Parathyroid adenoma (tissue), 2 donors: Measurements from ENCODE around the gene FUS.

Experiments
- H2AFZ ChIP-seq: fragments of 300-600 bp; sonication (generic); one replicate; pipeline ENCODE4 v1.7.0; 2017; ENCODE audit warnings: antibody characterized with exemption, mild to moderate bottlenecking
- H3K27ac ChIP-seq: fragments of 300-600 bp; sonication (generic); one replicate; pipeline ENCODE4 v1.7.0; 2017
- H3K27me3 ChIP-seq: fragments of 300-600 bp; sonication (generic); one replicate; pipeline ENCODE4 v1.7.0; 2017; ENCODE audit warnings: low read length; ENCODE audit not compliant: control insufficient read depth, insufficient read depth
- H3K36me3 ChIP-seq: fragments of 300-600 bp; sonication (generic); one replicate; pipeline ENCODE4 v1.7.0; 2017; ENCODE audit warnings: low read length; ENCODE audit not compliant: control insufficient read depth, insufficient read depth
- H3K4me1 ChIP-seq: fragments of 300-600 bp; sonication (generic); one replicate; pipeline ENCODE4 v1.7.0; 2017; ENCODE audit warnings: control low read depth
- H3K4me2 ChIP-seq: fragments of 300-600 bp; sonication (generic); one replicate; pipeline ENCODE4 v1.7.0; 2017; ENCODE audit warnings: low read length
- H3K4me3 ChIP-seq: fragments of 300-600 bp; sonication (generic); one replicate; pipeline ENCODE4 v1.7.0; 2017; ENCODE audit warnings: low read depth, low read length
- H3K79me2 ChIP-seq: fragments of 300-600 bp; sonication (generic); one replicate; pipeline ENCODE4 v1.7.0; 2017; ENCODE audit warnings: control low read depth
- H3K9ac ChIP-seq: fragments of 300-600 bp; sonication (generic); one replicate; pipeline ENCODE4 v1.7.0; 2017; ENCODE audit warnings: mild to moderate bottlenecking
- H3K9me3 ChIP-seq: fragments of 300-600 bp; sonication (generic); one replicate; pipeline ENCODE4 v1.7.0; 2017; ENCODE audit warnings: low read length; ENCODE audit not compliant: control insufficient read depth
- TF ChIP-seq, protein P1 (sequence below): fragments of 300-600 bp; sonication (generic); IDR thresholded peaks from one replicate; pipeline ENCODE4 v1.7.0; 2017; ENCODE audit warnings: antibody characterized with exemption, mild to moderate bottlenecking
- donor health status: primary hyperparathyroidism.

The FUS gene

DNA sequence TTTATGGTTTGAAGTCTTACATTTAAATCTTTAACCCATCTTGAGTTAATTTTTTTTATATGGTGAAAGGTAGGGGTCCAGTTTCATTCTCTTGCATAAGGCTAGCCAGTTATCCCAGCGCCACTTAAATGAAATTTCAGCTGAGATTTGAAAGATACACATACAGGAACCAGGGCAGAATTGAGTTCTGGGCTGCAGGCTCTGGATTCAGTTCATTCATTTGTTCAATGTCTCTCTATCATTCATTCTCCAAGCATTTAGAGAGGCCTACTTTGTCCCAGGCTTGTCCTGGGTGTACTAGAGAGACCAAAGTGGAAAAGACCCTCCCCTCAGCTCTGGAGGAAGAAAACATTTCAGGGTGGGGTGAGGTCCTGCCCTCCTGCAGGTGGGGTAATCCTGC, 33.4 kb downstream of the FUS start:
- Histone ChIP-seq H3K36me3 (no peaks in the 10 kb centered on the region), H3K27me3 (no peaks in the 10 kb centered on the region), H3K79me2 (no peaks in the 10 kb centered on the region), H2AFZ (no peak overlapping the region), H3K4me1 (peaks cover 13% of the 10 kb centered on the region), H3K4me2 (no peak overlapping the region), H3K9ac (no peak overlapping the region), H3K27ac (no peak overlapping the region), H3K9me3 (no peaks in the 10 kb centered on the region), H3K4me3 (no peak overlapping the region)
- TF ChIP-seq, protein P1, sequence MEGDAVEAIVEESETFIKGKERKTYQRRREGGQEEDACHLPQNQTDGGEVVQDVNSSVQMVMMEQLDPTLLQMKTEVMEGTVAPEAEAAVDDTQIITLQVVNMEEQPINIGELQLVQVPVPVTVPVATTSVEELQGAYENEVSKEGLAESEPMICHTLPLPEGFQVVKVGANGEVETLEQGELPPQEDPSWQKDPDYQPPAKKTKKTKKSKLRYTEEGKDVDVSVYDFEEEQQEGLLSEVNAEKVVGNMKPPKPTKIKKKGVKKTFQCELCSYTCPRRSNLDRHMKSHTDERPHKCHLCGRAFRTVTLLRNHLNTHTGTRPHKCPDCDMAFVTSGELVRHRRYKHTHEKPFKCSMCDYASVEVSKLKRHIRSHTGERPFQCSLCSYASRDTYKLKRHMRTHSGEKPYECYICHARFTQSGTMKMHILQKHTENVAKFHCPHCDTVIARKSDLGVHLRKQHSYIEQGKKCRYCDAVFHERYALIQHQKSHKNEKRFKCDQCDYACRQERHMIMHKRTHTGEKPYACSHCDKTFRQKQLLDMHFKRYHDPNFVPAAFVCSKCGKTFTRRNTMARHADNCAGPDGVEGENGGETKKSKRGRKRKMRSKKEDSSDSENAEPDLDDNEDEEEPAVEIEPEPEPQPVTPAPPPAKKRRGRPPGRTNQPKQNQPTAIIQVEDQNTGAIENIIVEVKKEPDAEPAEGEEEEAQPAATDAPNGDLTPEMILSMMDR: no peak

DNA sequence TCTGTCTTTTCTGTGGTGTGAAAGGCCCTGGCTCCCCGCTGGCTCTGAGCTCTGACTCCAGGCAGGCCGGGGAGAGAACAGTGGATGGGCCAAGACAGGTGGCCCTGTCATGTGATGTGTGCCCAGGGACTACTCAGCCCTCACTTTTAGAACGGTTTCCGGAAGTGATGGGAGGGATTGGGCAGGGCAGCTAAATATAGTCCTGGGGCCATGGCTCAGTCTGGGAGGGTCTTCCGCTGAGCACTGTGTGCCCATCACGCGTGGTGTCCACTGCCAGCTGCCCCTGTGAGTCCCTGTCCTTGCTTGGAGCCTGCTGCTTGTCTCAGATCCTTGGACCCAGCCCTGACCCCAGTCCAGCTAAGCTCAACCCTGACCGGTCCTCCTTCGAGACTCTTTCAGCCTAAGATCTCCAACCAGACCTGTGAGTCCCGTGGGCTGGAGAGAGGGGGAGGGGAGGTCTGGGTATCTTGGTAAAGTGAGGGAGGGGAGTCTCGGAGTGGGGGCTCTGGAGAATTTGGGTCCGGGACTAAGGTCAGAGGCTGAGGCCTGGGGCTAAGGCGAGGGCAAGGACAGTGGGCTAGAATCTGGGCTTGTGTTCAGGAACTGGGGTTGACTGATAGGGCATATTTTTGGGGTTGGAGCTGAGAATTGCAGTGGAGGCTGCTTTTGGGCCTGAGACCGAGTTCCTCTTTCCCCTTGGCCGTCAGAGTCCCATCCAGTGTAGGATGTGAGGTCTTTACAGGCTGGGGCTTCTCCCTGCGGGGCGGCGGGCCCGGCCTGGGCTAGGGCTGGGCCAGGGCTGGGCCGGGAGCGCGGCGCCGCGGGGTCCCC, 34.2 kb downstream of the FUS start, which contains the start of gene TRIM72:
TSS of gene TRIM72 (plus strand) at position 243 of the 831 bp plus-strand sequence. CDS start 620 bp downstream, outside the sequence.
- Histone ChIP-seq H3K9ac (no peak within 1 kb of the TSS), H3K27ac (no peak within 1 kb of the TSS)

DNA sequence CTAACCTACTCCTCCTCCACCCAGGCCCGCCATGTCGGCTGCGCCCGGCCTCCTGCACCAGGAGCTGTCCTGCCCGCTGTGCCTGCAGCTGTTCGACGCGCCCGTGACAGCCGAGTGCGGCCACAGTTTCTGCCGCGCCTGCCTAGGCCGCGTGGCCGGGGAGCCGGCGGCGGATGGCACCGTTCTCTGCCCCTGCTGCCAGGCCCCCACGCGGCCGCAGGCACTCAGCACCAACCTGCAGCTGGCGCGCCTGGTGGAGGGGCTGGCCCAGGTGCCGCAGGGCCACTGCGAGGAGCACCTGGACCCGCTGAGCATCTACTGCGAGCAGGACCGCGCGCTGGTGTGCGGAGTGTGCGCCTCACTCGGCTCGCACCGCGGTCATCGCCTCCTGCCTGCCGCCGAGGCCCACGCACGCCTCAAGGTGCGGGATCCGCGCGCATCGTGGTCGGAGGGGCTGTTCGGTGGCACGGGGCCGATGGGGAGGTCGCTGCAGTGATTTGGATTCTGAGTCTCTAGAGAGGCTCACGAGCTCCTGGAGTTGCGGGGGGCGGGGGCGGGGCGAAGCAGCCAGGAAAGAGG, 34.9 kb downstream of the FUS start:
- Histone ChIP-seq H3K27me3 (no peaks in the 10 kb centered on the region), H3K9ac (no peak overlapping the region), H3K79me2 (no peaks in the 10 kb centered on the region), H3K4me3 (peak overlapping the region; percentile 51), H3K4me2 (peak overlapping the region; percentile 89), H3K36me3 (no peaks in the 10 kb centered on the region), H3K9me3 (no peaks in the 10 kb centered on the region), H3K27ac (no peak overlapping the region), H2AFZ (peak overlapping the region; percentile 69), H3K4me1 (peaks cover 13% of the 10 kb centered on the region)
- TF ChIP-seq, protein P1: no peak

More for the DNA sequence above, 34.2 kb downstream of the FUS start, which contains the start of gene TRIM72:
- Histone ChIP-seq H3K4me1 (peaks cover 13% of the 10 kb centered on the region), H3K4me2 (peak within 1 kb of the TSS; percentile 89), H3K79me2 (no peaks in the 10 kb centered on the region), H2AFZ (peak within 1 kb of the TSS; percentile 69), H3K36me3 (no peaks in the 10 kb centered on the region), H3K27me3 (no peaks in the 10 kb centered on the region), H3K9me3 (no peaks in the 10 kb centered on the region), H3K4me3 (peak within 1 kb of the TSS; percentile 51)
- TF ChIP-seq, protein P1: no peak

DNA sequence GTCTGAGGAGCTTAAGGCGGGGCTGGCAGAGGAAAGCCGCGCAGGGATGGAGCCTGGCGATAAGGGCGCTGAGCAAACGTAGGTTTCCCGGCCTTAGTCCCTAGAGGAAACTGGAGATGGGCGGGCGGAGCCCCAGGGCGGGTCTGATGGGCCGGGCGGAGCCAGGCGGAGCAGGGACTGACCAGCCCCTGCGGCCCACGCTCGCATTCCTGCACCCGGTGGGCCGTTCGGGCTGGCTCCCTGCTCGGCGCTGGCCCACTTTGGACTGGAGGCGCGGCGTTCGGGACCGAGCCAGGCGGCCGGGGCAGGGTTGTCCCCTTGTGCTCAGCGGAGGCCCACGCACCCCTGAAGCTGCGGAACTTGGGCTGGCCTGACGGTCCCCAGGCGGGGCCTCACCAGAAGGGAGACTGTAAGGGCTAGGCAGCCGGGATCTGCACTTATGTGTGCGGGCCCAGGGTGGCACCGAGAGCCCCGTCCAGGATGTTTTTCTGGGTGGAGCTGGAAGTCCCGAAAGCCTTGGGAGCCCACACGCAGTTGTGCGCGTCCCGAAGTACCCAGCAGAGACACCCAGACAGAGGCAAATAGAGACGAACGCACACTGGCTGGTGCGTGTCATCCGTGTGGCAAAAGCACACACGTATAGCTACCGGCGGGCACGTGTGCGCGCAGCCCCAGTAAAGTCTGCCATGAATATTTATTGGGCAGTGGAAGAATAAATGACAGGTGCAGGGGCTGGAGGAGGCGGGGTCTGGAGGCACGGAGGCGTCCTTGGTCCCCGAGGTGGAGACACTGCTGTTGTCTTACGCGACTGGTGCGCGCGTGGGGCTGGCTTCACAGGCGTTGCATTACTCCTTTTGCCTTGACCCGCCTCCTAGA, 35.6 kb downstream of the FUS start:
- peak overlapping the region; percentile 51 for H3K4me3 ChIP-seq
- H3K9me3 ChIP-seq: no peaks in the 10 kb centered on the region
- peaks cover 13% of the 10 kb centered on the region for H3K4me1 ChIP-seq
- H3K27me3 ChIP-seq: no peaks in the 10 kb centered on the region
- no peaks in the 10 kb centered on the region for H3K36me3 ChIP-seq
- H3K4me2 ChIP-seq: peak overlapping the region; percentile 89
- H3K27ac ChIP-seq: no peak overlapping the region
- H3K79me2 ChIP-seq: no peaks in the 10 kb centered on the region
- H3K9ac ChIP-seq: no peak overlapping the region
- H2AFZ ChIP-seq: peak overlapping the region; percentile 69
- TF ChIP-seq, protein P1: no peak
